B cell (primary cell): ENCODE measurements around the gene TAGLN2.

Experiments
- EZH2 ChIP-seq: IDR thresholded peaks from 2 replicates; pipeline ENCODE4 v1.6.1; 2012; ENCODE audit warnings: borderline replicate concordance, low read depth, mild to moderate bottlenecking, moderate library complexity, low read length; ENCODE audit not compliant: insufficient read depth, poor library complexity, severe bottlenecking
- TF ChIP-seq, protein P1 (sequence below): fragments of 200-600 bp; IDR thresholded peaks from one replicate; pipeline ENCODE4 v1.8.0; 2022; ENCODE audit warnings: antibody characterized with exemption, mild to moderate bottlenecking

DNA sequence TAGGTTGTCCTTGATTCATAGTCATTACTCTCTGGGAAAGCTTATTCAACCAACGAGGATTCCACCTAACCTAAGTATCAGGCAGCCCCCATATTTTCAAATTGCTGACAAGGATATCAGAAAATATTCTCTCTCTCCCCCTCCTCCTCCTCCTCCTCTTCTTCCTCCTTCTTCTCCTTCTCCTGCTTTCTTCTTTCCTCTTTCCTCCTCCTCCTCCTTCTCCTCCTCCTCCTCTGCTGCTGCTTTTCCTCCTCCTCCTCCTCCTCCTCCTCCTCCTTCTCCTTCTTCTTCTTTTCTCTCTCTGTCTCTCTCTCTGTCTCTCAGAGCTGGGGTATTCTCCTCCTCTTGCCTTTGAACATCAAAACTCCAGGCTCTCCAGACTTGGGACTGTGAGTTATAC, 22.6 kb upstream of the TAGLN2 start:
- no peak for TF ChIP-seq EZH2
- TF ChIP-seq, protein P1, sequence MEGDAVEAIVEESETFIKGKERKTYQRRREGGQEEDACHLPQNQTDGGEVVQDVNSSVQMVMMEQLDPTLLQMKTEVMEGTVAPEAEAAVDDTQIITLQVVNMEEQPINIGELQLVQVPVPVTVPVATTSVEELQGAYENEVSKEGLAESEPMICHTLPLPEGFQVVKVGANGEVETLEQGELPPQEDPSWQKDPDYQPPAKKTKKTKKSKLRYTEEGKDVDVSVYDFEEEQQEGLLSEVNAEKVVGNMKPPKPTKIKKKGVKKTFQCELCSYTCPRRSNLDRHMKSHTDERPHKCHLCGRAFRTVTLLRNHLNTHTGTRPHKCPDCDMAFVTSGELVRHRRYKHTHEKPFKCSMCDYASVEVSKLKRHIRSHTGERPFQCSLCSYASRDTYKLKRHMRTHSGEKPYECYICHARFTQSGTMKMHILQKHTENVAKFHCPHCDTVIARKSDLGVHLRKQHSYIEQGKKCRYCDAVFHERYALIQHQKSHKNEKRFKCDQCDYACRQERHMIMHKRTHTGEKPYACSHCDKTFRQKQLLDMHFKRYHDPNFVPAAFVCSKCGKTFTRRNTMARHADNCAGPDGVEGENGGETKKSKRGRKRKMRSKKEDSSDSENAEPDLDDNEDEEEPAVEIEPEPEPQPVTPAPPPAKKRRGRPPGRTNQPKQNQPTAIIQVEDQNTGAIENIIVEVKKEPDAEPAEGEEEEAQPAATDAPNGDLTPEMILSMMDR = no peak
